ENCODE results near the gene OBSL1. TPM values are rescaled to one million over a fixed set of nuclear protein-coding genes. Genes with fewer than 3 reads are reported as not detected.

Gene OBSL1
- total RNA-seq, 1 donor from 2014 or later = 122 TPM

DNA sequence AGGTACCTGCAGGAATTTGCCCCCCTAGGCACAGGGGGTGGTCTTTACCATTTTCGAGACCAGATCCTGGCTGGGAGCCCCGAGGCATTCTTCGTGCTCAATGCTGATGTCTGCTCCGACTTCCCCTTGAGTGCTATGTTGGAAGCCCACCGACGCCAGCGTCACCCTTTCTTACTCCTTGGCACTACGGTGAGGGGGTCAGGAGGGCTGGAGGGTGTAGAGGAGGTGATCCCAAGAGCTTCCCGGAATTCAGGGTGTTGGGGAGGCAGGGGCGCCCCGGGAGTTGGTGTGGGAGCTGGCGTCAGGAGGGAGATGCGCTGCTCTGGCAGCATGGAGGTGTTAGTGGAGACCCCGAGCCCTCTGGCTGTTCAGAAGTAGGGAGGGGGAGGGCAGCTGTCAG lies 69.5 kb downstream of the OBSL1 start:
- TF ChIP-seq, protein P1, sequence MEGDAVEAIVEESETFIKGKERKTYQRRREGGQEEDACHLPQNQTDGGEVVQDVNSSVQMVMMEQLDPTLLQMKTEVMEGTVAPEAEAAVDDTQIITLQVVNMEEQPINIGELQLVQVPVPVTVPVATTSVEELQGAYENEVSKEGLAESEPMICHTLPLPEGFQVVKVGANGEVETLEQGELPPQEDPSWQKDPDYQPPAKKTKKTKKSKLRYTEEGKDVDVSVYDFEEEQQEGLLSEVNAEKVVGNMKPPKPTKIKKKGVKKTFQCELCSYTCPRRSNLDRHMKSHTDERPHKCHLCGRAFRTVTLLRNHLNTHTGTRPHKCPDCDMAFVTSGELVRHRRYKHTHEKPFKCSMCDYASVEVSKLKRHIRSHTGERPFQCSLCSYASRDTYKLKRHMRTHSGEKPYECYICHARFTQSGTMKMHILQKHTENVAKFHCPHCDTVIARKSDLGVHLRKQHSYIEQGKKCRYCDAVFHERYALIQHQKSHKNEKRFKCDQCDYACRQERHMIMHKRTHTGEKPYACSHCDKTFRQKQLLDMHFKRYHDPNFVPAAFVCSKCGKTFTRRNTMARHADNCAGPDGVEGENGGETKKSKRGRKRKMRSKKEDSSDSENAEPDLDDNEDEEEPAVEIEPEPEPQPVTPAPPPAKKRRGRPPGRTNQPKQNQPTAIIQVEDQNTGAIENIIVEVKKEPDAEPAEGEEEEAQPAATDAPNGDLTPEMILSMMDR (conservative IDR thresholded peaks at IDR 0.05) = no peak
- Mint-ChIP-seq H3K36me3 (ENCODE audit: low read depth) (no peaks in the 10 kb centered on the region), H3K4me1 (peaks cover 29% of the 10 kb centered on the region), H3K27ac (ENCODE audit: unreplicated experiment) (no peak overlapping the region), H3K27me3 (ENCODE audit: low read depth) (peaks cover 17% of the 10 kb centered on the region), H3K9me3 (no peaks in the 10 kb centered on the region), H3K4me3 (no peak overlapping the region)
- DNase-seq (ENCODE audit: low read depth, low spot score) = no peak

Small RNA genes within 50 kb of the gene (microRNA-seq; reads per million reads assigned to microRNA genes)
- not detected for gene MIR3132

Other genes with a start within 250 kb of the OBSL1 start
- gene RESP18, start 238.8 kb downstream of the OBSL1 start, total RNA-seq = not detected in 2 replicates
- 36.9 and 39.5 TPM in 2 replicates for gene DNPEP, start 183.6 kb downstream of the OBSL1 start, total RNA-seq
- 0.28 TPM in 1 of 2 replicates, not detected in the other for gene DES, start 153.2 kb downstream of the OBSL1 start, total RNA-seq
- gene SPEG, start 136.7 kb downstream of the OBSL1 start, total RNA-seq = 13.4 and 17.5 TPM in 2 replicates
- 24.3 and 26.1 TPM in 2 replicates for gene GMPPA, start 72.6 kb downstream of the OBSL1 start, total RNA-seq
- gene ASIC4, start 57.1 kb downstream of the OBSL1 start, total RNA-seq = 1.0 and 1.5 TPM in 2 replicates
- 27.0 and 30.0 TPM in 2 replicates for gene CHPF, start 27.7 kb downstream of the OBSL1 start, total RNA-seq
- 15.7 and 16.4 TPM in 2 replicates for gene TMEM198, start 27.5 kb downstream of the OBSL1 start, total RNA-seq
- gene INHA, start 771 bp upstream of the OBSL1 start, total RNA-seq = 0.50 TPM in 1 of 2 replicates, not detected in the other
- gene STK11IP, start 26.3 kb upstream of the OBSL1 start, total RNA-seq = 31.4 and 32.9 TPM in 2 replicates
- gene SLC4A3, start 56.1 kb upstream of the OBSL1 start, total RNA-seq = 10.0 and 11.4 TPM in 2 replicates

All from neural crest cell (in vitro differentiated cells).